T47D (cell line): ENCODE data around the gene ATOH8.

Experiments used
- DNase-seq, 2 experiments: peaks; one replicate each; pipeline versions ENCODE4 v3.0.0 to v3.0.0-alpha.2; 2011 to 2012; ENCODE audit warnings: low read depth in 1 of 2, low spot score in 1 of 2
- JUND ChIP-seq: IDR thresholded peaks from 2 replicates; pipeline ENCODE4 v1.6.1; 2012; ENCODE audit warnings: low read depth
- in situ Hi-C: cut with HindIII; loops from 2 replicates; pipeline ENCODE4 v1.10.0; 2016; ENCODE audit warnings: low sequenced_read_pairs, low pct_unique_long_range_greater_than_20kb

Gene ATOH8

DNA sequence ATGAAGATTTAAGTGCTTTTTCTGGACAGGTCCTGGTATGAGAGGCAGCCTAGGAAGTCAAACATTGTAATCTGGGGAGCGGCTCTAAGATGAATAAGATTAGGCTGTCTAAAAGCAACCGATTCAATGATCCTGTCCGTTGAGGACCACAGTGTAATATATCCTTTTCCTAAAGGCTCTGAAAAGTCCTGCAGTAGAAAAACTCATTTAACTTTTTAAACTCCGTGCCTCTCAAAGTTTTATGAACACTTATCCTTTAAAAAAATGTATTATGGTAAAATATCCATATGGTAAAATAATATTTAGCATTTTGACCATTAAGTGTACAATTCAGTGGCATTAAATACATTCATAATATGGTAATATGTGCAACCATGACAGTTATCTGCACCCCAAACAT lies 39.8 kb downstream of the ATOH8 start:
- in situ Hi-C loops, result no loop called here
- no peak for TF ChIP-seq JUND
- no peak for DNase-seq

DNA sequence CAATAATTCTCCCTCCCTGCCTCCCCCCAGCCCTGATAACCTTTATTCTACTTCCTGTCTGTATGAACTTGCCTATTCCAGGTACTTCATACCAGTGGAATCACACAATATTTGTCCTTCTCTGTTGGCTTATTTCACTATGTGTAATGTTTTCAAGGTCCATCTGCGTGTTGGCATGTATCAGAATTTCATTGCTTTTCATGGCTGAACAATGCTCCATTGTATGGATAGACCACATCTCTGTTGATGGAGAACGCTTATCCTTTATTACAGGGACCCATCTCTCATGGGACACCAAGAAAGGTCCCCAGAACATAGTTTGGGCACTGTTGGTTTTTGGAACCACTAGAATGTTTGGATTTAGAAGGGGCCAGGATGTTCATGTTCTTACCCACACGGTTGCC lies 40.2 kb downstream of the ATOH8 start:
- no peak for DNase-seq
- in situ Hi-C loops, result no loop called here
- TF ChIP-seq JUND, result no peak

DNA sequence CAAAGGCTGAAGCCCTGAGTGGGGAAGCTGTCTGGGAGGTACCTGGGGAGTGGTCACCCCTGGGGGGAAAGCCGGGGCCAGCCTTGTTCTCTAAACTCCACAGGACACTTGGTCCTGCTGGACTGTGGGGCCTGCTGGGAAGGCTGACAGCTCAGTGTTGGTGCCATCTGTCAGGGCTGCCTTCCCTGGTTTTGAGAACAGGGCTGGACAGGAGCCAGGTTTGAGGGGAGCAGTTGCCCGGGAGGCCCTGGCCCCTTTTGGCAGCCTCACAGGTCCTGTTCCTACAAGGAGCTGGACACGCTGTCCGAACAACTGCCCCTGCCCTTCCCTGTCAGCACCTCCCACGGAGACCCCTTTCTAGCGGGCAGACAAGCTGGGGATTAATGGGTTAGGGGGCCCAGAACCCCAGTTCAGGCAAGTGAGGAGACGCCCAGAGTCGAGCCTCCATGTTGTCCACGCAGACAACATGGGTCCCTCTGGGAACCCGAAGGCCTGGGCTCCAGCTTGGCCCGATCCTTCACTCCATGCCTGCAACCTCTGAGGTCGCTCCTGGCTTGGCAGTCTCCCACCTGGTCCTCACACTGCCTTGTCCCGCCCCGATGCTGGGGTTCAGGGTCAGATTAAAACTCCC lies 40.8 kb downstream of the ATOH8 start:
- no peak for DNase-seq
- no peak for TF ChIP-seq JUND
- in situ Hi-C loops, result no loop called here

DNA sequence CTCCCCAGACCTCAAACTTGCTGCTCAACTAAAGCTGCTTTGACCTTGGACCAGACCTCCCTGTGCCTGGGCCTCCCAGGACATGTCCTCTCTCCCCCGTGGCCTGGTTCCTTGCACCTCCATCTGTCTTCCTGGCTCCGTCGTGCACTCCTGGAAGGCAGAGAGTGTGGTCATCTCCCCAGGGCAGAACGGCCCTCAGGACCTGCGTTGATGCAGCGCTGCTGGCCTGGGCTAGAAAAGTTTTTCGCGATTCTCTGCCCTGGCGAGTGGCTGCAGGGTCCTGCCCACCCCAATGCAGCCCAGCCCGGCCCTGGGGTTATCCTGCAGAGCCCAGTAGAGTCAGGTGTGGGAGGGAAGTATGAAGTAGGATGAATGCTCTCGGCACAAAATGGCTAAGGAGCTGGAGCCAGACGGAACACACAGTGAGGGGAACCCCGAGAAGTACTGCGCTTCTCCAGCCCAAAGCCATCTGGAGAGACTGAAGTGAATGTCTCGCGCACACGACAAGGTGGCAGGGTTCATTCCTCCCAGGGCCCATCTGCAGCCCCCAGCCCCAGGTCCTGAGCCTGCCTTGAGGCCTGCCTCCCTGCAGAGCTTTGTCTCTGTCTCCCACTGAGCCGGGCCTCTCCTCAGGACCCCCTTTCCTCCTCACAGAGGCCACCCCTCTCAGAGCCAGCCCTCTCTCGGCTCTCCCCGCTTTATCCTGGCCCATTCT lies 41.7 kb downstream of the ATOH8 start:
- TF ChIP-seq JUND, result no peak
- in situ Hi-C loops, result no loop called here
- DNase-seq, result no peak

DNA sequence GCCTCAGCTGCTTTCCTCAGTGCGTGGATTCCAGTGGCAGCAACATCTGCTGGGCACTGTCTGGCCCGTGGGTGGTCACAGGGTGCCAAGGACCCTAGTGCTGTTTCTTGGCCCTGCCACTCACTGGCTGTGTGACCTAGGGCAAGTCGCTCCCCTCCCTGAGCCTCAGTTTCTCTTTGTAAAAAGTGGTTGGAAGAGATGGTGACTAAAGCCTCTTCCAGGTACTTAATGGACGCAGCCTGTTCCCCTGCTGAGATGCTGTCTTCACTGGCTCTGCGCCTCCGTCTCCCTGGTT lies 42.2 kb downstream of the ATOH8 start:
- TF ChIP-seq JUND, result no peak
- no peak for DNase-seq
- in situ Hi-C loops, result no loop called here

DNA sequence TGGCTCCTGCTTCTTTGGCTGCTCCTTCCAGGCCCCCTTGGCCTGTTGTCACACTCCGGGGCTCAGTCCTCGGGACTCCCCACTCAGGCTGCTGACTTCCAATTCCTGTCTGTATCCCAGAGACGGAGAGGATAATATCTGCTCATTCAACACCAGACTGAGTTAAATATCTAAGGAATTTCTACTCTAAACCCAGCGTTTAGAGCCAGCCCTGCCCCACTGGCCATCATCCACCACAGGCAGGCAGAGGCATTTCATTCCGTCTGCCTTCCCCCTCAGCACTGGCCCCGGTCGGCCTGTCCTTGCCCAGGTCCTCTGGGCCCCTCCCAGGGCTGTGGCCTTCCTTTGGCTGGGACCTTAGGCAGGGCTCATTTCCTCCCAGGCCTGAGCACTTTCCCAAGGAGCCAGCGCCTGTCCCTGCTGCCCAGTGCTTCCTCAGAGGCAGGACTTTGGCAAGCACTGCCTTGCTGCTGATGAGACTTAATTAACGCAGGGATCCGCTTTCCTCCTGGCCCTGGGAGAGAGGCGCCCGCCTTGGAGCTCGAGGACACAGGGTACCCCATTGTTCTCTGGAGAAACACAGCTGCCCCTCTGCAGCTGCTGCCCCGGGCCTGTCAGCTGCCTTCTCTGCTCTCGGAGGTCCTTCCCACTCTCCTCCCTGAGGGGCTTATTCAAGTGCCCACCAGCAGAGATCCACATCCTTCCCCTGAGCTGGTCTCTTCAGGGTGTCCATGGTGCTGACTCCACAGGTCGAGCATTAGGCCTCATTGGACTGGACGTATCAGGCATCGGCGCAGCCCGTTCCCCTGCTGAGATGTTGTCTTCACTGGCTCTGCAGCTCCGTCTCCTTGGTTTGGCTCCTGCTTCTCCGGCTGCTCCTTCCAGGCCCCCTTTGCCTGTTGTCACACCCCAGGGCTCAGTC lies 42.8 kb downstream of the ATOH8 start:
- no peak for DNase-seq
- no peak for TF ChIP-seq JUND
- in situ Hi-C loops, result no loop called here

DNA sequence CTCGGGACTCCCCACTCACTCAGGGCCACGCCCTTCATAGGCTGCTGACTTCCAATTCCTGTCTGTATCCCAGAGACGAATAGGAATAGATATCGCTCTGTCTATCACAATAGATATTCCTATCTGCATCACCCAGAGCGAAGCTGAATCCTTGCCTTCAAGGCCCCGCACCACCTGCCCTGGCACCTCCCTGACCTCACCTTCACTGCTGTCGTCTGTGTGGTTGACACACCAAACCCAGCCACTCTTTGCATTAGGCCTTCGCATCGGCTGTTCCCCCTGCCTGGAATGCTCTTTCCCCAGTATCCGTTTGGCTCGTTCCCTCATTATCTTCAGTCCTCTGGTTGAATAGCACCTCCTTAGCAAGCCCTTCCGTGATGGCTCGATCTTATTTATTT lies 43.5 kb downstream of the ATOH8 start:
- no peak for TF ChIP-seq JUND
- in situ Hi-C loops, result no loop called here
- DNase-seq, result no peak

DNA sequence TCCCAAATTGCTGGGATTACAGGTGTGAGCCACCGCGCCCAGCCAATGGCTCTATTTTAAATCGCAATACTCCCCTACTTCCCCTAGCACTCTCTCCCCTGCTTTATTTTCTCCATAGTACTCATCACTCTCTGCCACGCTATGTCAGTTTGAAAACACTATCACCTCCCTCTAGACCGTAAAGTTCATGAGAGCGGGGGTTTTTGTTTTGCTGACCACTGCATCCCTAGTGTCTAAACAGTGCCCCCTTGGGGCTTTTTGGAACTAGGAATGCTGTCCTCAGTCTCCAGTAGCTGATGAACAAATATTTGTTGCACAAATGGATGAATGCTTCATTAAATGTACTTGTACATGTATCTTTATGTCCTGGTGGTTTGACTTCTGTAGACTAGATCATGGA lies 44.1 kb downstream of the ATOH8 start:
- DNase-seq, result peak in 1 of 2 experiments; percentile 22
- no peak for TF ChIP-seq JUND
- in situ Hi-C loops, result no loop called here

DNA sequence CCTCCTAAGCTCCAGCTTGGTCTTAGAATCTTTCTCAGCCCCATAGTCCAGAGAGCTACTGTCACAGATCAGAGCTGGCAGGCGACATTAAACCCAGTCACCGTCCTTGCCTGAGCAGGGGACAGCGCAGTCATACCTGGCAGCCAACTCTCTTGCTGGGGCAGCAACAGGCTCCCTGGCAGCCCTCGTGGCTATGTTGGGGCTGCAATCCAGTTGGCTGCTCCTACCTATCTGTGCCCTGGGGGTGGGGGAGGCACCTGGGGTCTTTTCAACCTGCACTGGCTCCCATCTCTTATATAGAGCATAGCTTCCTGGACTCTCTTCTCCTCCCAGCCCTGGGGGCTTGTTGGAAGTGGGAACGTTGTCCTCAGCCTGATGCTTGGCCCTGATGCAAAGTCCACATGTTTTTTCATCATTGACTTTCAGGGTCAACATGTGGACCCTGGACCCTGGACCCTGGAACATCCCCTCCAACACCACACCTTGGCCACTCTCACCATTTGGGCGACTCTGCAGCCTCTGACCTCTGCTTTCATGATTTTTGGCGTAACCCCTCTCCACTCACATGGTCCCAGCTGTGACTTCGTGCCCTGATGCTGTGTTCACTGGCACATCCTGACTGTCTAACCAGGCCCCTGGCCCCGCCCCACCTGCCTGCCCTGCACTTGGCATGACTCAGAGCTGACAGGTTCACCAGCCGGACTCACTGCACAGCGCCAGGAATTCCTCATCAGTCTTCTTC lies 45.6 kb downstream of the ATOH8 start:
- peak in 1 of 2 experiments; percentile 16 for DNase-seq
- no peak for TF ChIP-seq JUND
- in situ Hi-C loops, result no loop called here

DNA sequence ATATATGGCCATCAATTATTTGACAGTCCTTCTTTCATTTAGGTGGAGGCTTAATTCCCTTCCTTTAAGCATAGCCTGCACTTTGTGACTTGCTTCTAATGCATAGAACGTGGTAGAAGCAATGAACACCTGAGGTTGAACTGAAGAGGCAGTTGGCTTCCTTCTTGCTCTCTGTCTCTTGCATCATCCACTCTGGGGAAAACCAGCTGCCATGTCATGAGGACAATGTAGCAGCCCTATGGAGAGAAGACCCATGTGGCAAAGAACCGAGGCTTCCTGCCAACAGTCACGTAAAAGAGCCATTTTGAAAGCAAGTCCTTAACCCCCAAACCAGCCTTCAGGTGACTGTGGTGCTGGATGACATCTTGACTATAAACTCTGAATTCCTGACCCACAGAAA lies 46.8 kb downstream of the ATOH8 start:
- TF ChIP-seq JUND, result no peak
- in situ Hi-C loops, result no loop called here
- no peak for DNase-seq

DNA sequence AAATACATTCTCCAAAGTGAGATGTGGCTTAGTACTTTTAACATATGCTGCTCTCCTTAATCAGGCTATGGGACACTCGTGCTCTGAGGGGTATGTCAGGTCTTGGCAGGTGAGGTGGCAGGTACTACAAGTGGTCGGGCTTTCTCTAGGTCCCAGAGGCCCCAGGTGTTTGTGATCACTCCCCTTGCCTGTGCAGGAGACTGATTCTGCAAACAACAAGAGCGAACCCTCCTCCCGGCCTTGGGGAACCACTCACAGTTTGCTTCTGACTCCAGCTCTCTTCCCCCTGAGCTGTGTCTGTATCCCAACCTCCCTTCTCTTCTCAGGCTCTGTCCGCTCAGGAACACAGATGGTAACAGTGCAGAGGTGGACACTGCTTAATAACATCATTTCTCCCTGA lies 48.1 kb downstream of the ATOH8 start:
- in situ Hi-C loops, result no loop called here
- no peak for TF ChIP-seq JUND
- no peak for DNase-seq

DNA sequence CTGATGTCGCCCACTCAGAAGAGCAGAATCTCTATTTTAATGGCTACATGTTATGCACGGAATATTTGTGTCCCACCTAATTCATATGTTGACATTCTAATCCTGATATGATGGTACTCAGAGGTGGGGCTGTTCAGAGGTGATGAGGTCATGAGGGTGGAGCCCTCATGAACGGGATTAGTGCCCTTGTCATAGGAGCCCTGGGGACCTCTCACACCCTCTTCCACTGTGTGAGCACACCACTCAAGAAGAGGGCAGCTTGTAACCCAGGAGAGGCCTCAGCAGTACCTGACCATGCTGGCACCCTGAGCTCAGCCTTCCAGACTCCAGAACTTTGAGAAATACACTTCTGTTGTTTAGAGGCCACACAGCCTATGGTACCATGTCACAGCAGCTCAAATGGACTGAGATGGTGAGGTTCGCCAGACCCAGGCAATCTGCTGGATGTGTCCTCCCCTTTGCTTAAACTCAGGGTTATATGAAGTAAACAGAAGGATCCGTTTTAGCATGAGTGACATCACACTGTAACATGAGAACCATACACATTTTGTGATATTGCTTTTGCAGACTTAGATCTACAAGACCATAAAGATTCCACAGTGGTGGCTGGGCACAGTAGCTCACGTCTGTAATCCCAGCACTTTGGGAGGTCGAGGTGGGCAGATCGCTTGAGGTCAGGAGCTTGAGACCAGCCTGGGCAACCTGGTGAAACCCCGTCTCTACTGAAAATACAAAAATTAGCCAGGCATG lies 48.7 kb downstream of the ATOH8 start:
- in situ Hi-C loops, result no loop called here
- TF ChIP-seq JUND, result no peak
- no peak for DNase-seq
